GM23338 (cell line): ENCODE results near the gene DENND4B. TPM values are rescaled to one million over a fixed set of nuclear protein-coding genes. Genes with fewer than 3 reads are reported as not detected.

Source experiments
- ATAC-seq: fragments of 200-7000 bp; cut with Tn5 transposase; 3 replicates; pipeline ENCODE4 v1.9.1; 2020
- DNase-seq: peaks from one replicate; pipeline ENCODE4 v3.0.0-alpha.2; 2015; ENCODE audit warnings: low spot score
- H2AFZ ChIP-seq: fragments of 200-600 bp; sonication (generic); 2 replicates; pipeline ENCODE4 v1.8.0; 2016; ENCODE audit warnings: antibody characterized with exemption, mild to moderate bottlenecking, moderate library complexity
- H3F3A ChIP-seq: fragments of 200-600 bp; sonication (generic); replicated peaks from 2 replicates; pipeline ENCODE4 v1.8.0; 2017; ENCODE audit warnings: antibody characterized with exemption, mixed run types, low read depth
- H3K27ac ChIP-seq: fragments of 200-600 bp; sonication (generic); 2 replicates; pipeline ENCODE4 v1.6.1; 2016; ENCODE audit warnings: low read depth
- H3K27me3 ChIP-seq: fragments of 200-600 bp; sonication (generic); 2 replicates; pipeline ENCODE4 v1.8.0; 2016; ENCODE audit warnings: mild to moderate bottlenecking, mixed run types, moderate library complexity; ENCODE audit not compliant: insufficient read depth
- H3K36me3 ChIP-seq: fragments of 200-600 bp; sonication (generic); 2 replicates; pipeline ENCODE4 v1.8.0; 2016; ENCODE audit warnings: mild to moderate bottlenecking; ENCODE audit not compliant: insufficient read depth
- H3K4me1 ChIP-seq: fragments of 200-600 bp; sonication (generic); 2 replicates; pipeline ENCODE4 v1.8.0; 2016; ENCODE audit warnings: mild to moderate bottlenecking, moderate library complexity; ENCODE audit not compliant: insufficient read depth
- H3K4me2 ChIP-seq: fragments of 200-600 bp; sonication (generic); 2 replicates; pipeline ENCODE4 v1.7.1; 2017; ENCODE audit warnings: mixed run types
- H3K4me3 ChIP-seq: fragments of 200-600 bp; sonication (generic); 2 replicates; pipeline ENCODE4 v1.6.1; 2016; ENCODE audit warnings: mixed run types
- H3K79me2 ChIP-seq: fragments of 200-600 bp; sonication (generic); replicated peaks from 2 replicates; pipeline ENCODE4 v1.8.0; 2017; ENCODE audit warnings: mild to moderate bottlenecking; ENCODE audit not compliant: insufficient read depth
- H3K9me2 ChIP-seq: fragments of 200-600 bp; sonication (generic); 2 replicates; pipeline ENCODE4 v1.8.0; 2017; ENCODE audit not compliant: insufficient read depth
- H4K20me1 ChIP-seq: fragments of 200-600 bp; sonication (generic); replicated peaks from 2 replicates; pipeline ENCODE4 v1.8.0; 2017; ENCODE audit warnings: mild to moderate bottlenecking; ENCODE audit not compliant: insufficient read depth
- H3K27ac Mint-ChIP-seq: 2 replicates; pipeline ENCODE4 v1.8.0; 2020; ENCODE audit warnings: inconsistent platforms, mild to moderate bottlenecking, moderate library complexity, mixed read lengths
- H3K27me3 Mint-ChIP-seq: 3 replicates; pipeline ENCODE4 v1.8.0; 2022; ENCODE audit warnings: low read depth, mild to moderate bottlenecking, moderate library complexity, mixed read lengths, inconsistent platforms; ENCODE audit not compliant: insufficient read depth, poor library complexity
- H3K36me3 Mint-ChIP-seq: 3 replicates; pipeline ENCODE4 v1.8.0; 2021; ENCODE audit warnings: low read depth, mild to moderate bottlenecking, inconsistent platforms, moderate library complexity, mixed read lengths
- H3K4me1 Mint-ChIP-seq: 3 replicates; pipeline ENCODE4 v1.8.0; 2020; ENCODE audit warnings: mild to moderate bottlenecking, inconsistent platforms, mixed read lengths
- H3K4me3 Mint-ChIP-seq: 3 replicates; pipeline ENCODE4 v1.8.0; 2021; ENCODE audit warnings: moderate library complexity, mild to moderate bottlenecking, inconsistent platforms, mixed read lengths
- H3K9me3 Mint-ChIP-seq: 3 replicates; pipeline ENCODE4 v1.8.0; 2020; ENCODE audit warnings: moderate library complexity, mild to moderate bottlenecking, inconsistent platforms, mixed read lengths
- CREB1 ChIP-seq: fragments of 250-450 bp; sonication (Bioruptor Pico); IDR thresholded peaks from 2 replicates; pipeline ENCODE4 v1.5.0; 2020; ENCODE audit warnings: low read depth, mild to moderate bottlenecking, moderate library complexity
- EZH2 ChIP-seq: fragments of 200-600 bp; sonication (generic); IDR thresholded peaks from one replicate; pipeline ENCODE4 v1.8.0; 2017; ENCODE audit warnings: antibody characterized with exemption, mild to moderate bottlenecking, low read depth; ENCODE audit not compliant: unreplicated experiment
- EZH2phosphoT487 ChIP-seq: fragments of 200-600 bp; sonication (generic); IDR thresholded peaks from one replicate; pipeline ENCODE4 v1.8.1; 2018; ENCODE audit warnings: antibody characterized with exemption; ENCODE audit not compliant: unreplicated experiment
- JUNB ChIP-seq: IDR thresholded peaks from one replicate; pipeline ENCODE4 v1.6.1; 2016; ENCODE audit warnings: antibody characterized with exemption; ENCODE audit not compliant: unreplicated experiment
- NANOG ChIP-seq: IDR thresholded peaks from 2 replicates; pipeline ENCODE4 v1.6.1; 2016; ENCODE audit warnings: antibody characterized with exemption, borderline replicate concordance
- POLR2AphosphoS5 ChIP-seq: IDR thresholded peaks from 2 replicates; pipeline ENCODE4 v1.6.1; 2016; ENCODE audit warnings: antibody characterized with exemption, low read depth
- STAT1 ChIP-seq: IDR thresholded peaks from one replicate; pipeline ENCODE4 v1.6.1; 2016; ENCODE audit warnings: antibody characterized with exemption; ENCODE audit not compliant: unreplicated experiment
- ZNF114 ChIP-seq: fragments of 250-450 bp; sonication (Bioruptor Pico); IDR thresholded peaks from 2 replicates; pipeline ENCODE4 v1.5.0; 2020; ENCODE audit warnings: mild to moderate bottlenecking, moderate library complexity
- ZNF331 ChIP-seq: fragments of 250-450 bp; sonication (Bioruptor Pico); IDR thresholded peaks from 2 replicates; pipeline ENCODE4 v1.5.0; 2020; ENCODE audit warnings: low read depth, mild to moderate bottlenecking, moderate library complexity
- polyA plus RNA-seq: library from polyadenylated mRNA; unstranded; fragments of >200 nt; fragmentation: Nextera tagmentation; extraction: Ambion mirVana; gene quantifications from 2 replicates; pipeline ENCODE4 v1.2.1, GENCODE V29; 2016
- total RNA-seq: library from RNA; depleted of rRNA; stranded (reverse); fragments of >200 nt; shearing (Covaris generic); gene quantifications from 2 replicates; pipeline ENCODE4 v1.2.3, GENCODE V29; 2014
- TF ChIP-seq, protein P1 (sequence below): fragments of 250-450 bp; sonication (Bioruptor Pico); IDR thresholded peaks from 2 replicates; pipeline ENCODE4 v1.5.0; 2020; ENCODE audit warnings: mild to moderate bottlenecking, moderate library complexity
- TF ChIP-seq, protein P2 (sequence below): IDR thresholded peaks from 2 replicates; pipeline ENCODE4 v1.6.1; 2016; ENCODE audit warnings: antibody characterized with exemption
- TF ChIP-seq, protein P3 (sequence below): IDR thresholded peaks from one replicate; pipeline ENCODE4 v1.6.1; 2018; ENCODE audit warnings: antibody characterized with exemption; ENCODE audit not compliant: unreplicated experiment
- TF ChIP-seq, protein P4 (sequence below), 2 experiments: fragments of 200-600 bp in 1 of 2; sonication (generic) in 1 of 2; conservative IDR thresholded peaks; 2 replicates each; pipeline versions ENCODE4 v1.5.1 to v1.6.1; 2016 to 2017; ENCODE audit warnings: antibody characterized with exemption in 2 of 2, low read depth in 2 of 2, mild to moderate bottlenecking in 2 of 2, moderate library complexity in 1 of 2

The DENND4B gene
- total and polyA plus RNA-seq, 2 experiments from 2014 or later: 29.4 to 57.0 TPM

DNA sequence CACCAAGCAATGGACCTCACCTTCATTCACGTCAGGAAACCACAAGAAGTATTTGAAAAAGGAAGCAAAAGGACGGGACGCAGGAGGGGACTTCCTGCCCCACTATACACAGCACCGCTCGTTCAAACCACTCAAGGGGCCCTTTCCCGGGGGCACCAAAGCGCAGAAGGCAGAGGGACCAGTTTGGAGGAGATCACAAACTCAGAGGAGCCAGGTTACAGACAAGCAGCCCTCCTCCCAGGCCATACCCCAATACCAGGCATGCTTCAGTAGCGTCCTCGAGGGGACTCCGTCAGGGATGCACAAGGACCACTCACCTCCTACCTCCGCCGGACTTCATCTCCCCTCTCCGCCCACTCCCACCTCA lies 11.2 kb upstream of the DENND4B start:
- Mint-ChIP-seq H3K27me3 (peaks cover 30% of the 10 kb centered on the region), H3K4me3 (peak overlapping the region; percentile 99), H3K9me3 (peaks cover 3% of the 10 kb centered on the region; the same call in 2 of the 3 replicates), H3K4me1 (peaks cover 44% of the 10 kb centered on the region), H3K36me3 (peaks cover 42% of the 10 kb centered on the region), H3K27ac (peak overlapping the region; percentile 98)
- peaks cover 28% of the 10 kb centered on the region for H4K20me1 ChIP-seq
- H3K27ac ChIP-seq: peak overlapping the region; percentile 93
- peaks cover 31% of the 10 kb centered on the region for H3F3A ChIP-seq
- H3K27me3 ChIP-seq: no peaks in the 10 kb centered on the region
- H3K4me3 ChIP-seq: peak overlapping the region; percentile 98
- H3K79me2 ChIP-seq: peaks cover 69% of the 10 kb centered on the region
- H3K4me1 ChIP-seq: peaks cover 29% of the 10 kb centered on the region
- 0 out of 2 replicates have a peak overlapping the region, but pooled peaks have one; percentile 7 for H2AFZ ChIP-seq
- peaks cover 14% of the 10 kb centered on the region for H3K36me3 ChIP-seq
- no peaks in the 10 kb centered on the region for H3K9me2 ChIP-seq
- peak; percentile 21 for ATAC-seq
- no peak for TF ChIP-seq ZNF114
- TF ChIP-seq NANOG: no peak
- TF ChIP-seq, protein P1, sequence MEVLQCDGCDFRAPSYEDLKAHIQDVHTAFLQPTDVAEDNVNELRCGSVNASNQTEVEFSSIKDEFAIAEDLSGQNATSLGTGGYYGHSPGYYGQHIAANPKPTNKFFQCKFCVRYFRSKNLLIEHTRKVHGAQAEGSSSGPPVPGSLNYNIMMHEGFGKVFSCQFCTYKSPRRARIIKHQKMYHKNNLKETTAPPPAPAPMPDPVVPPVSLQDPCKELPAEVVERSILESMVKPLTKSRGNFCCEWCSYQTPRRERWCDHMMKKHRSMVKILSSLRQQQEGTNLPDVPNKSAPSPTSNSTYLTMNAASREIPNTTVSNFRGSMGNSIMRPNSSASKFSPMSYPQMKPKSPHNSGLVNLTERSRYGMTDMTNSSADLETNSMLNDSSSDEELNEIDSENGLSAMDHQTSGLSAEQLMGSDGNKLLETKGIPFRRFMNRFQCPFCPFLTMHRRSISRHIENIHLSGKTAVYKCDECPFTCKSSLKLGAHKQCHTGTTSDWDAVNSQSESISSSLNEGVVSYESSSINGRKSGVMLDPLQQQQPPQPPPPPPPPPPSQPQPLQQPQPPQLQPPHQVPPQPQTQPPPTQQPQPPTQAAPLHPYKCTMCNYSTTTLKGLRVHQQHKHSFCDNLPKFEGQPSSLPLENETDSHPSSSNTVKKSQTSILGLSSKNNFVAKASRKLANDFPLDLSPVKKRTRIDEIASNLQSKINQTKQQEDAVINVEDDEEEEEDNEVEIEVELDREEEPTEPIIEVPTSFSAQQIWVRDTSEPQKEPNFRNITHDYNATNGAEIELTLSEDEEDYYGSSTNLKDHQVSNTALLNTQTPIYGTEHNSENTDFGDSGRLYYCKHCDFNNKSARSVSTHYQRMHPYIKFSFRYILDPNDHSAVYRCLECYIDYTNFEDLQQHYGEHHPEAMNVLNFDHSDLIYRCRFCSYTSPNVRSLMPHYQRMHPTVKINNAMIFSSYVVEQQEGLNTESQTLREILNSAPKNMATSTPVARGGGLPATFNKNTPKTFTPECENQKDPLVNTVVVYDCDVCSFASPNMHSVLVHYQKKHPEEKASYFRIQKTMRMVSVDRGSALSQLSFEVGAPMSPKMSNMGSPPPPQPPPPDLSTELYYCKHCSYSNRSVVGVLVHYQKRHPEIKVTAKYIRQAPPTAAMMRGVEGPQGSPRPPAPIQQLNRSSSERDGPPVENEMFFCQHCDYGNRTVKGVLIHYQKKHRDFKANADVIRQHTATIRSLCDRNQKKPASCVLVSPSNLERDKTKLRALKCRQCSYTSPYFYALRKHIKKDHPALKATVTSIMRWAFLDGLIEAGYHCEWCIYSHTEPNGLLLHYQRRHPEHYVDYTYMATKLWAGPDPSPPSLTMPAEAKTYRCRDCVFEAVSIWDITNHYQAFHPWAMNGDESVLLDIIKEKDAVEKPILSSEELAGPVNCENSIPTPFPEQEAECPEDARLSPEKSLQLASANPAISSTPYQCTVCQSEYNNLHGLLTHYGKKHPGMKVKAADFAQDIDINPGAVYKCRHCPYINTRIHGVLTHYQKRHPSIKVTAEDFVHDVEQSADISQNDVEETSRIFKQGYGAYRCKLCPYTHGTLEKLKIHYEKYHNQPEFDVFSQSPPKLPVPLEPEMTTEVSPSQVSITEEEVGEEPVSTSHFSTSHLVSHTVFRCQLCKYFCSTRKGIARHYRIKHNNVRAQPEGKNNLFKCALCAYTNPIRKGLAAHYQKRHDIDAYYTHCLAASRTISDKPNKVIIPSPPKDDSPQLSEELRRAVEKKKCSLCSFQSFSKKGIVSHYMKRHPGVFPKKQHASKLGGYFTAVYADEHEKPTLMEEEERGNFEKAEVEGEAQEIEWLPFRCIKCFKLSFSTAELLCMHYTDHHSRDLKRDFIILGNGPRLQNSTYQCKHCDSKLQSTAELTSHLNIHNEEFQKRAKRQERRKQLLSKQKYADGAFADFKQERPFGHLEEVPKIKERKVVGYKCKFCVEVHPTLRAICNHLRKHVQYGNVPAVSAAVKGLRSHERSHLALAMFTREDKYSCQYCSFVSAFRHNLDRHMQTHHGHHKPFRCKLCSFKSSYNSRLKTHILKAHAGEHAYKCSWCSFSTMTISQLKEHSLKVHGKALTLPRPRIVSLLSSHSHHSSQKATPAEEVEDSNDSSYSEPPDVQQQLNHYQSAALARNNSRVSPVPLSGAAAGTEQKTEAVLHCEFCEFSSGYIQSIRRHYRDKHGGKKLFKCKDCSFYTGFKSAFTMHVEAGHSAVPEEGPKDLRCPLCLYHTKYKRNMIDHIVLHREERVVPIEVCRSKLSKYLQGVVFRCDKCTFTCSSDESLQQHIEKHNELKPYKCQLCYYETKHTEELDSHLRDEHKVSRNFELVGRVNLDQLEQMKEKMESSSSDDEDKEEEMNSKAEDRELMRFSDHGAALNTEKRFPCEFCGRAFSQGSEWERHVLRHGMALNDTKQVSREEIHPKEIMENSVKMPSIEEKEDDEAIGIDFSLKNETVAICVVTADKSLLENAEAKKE: no peak
- no peak for TF ChIP-seq POLR2AphosphoS5
- no peak for TF ChIP-seq EZH2
- no peak for TF ChIP-seq STAT1
- TF ChIP-seq, protein P2, sequence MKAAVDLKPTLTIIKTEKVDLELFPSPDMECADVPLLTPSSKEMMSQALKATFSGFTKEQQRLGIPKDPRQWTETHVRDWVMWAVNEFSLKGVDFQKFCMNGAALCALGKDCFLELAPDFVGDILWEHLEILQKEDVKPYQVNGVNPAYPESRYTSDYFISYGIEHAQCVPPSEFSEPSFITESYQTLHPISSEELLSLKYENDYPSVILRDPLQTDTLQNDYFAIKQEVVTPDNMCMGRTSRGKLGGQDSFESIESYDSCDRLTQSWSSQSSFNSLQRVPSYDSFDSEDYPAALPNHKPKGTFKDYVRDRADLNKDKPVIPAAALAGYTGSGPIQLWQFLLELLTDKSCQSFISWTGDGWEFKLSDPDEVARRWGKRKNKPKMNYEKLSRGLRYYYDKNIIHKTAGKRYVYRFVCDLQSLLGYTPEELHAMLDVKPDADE: no peak
- no peak for TF ChIP-seq EZH2phosphoT487
- no peak for TF ChIP-seq CREB1 (CRISPR knock-in tag)
- no peak for TF ChIP-seq ZNF331 (CRISPR knock-in tag)
- no peak for TF ChIP-seq JUNB
- TF ChIP-seq, protein P3, sequence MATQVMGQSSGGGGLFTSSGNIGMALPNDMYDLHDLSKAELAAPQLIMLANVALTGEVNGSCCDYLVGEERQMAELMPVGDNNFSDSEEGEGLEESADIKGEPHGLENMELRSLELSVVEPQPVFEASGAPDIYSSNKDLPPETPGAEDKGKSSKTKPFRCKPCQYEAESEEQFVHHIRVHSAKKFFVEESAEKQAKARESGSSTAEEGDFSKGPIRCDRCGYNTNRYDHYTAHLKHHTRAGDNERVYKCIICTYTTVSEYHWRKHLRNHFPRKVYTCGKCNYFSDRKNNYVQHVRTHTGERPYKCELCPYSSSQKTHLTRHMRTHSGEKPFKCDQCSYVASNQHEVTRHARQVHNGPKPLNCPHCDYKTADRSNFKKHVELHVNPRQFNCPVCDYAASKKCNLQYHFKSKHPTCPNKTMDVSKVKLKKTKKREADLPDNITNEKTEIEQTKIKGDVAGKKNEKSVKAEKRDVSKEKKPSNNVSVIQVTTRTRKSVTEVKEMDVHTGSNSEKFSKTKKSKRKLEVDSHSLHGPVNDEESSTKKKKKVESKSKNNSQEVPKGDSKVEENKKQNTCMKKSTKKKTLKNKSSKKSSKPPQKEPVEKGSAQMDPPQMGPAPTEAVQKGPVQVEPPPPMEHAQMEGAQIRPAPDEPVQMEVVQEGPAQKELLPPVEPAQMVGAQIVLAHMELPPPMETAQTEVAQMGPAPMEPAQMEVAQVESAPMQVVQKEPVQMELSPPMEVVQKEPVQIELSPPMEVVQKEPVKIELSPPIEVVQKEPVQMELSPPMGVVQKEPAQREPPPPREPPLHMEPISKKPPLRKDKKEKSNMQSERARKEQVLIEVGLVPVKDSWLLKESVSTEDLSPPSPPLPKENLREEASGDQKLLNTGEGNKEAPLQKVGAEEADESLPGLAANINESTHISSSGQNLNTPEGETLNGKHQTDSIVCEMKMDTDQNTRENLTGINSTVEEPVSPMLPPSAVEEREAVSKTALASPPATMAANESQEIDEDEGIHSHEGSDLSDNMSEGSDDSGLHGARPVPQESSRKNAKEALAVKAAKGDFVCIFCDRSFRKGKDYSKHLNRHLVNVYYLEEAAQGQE: no peak
- TF ChIP-seq, protein P4, sequence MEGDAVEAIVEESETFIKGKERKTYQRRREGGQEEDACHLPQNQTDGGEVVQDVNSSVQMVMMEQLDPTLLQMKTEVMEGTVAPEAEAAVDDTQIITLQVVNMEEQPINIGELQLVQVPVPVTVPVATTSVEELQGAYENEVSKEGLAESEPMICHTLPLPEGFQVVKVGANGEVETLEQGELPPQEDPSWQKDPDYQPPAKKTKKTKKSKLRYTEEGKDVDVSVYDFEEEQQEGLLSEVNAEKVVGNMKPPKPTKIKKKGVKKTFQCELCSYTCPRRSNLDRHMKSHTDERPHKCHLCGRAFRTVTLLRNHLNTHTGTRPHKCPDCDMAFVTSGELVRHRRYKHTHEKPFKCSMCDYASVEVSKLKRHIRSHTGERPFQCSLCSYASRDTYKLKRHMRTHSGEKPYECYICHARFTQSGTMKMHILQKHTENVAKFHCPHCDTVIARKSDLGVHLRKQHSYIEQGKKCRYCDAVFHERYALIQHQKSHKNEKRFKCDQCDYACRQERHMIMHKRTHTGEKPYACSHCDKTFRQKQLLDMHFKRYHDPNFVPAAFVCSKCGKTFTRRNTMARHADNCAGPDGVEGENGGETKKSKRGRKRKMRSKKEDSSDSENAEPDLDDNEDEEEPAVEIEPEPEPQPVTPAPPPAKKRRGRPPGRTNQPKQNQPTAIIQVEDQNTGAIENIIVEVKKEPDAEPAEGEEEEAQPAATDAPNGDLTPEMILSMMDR (conservative IDR thresholded peaks at IDR 0.05; ENCODE audit: low read depth in 2 of 2): no peak
- DNase-seq: peak; percentile 63
- peak overlapping the region; percentile 99 for H3K4me2 ChIP-seq
